GM12801 (cell line): ENCODE measurements around the gene PTBP3.

Source experiments
- TF ChIP-seq, protein P1 (sequence below): IDR thresholded peaks from one replicate; pipeline ENCODE4 v1.5.1; 2011; ENCODE audit warnings: control low read depth; ENCODE audit not compliant: insufficient read length; ENCODE audit errors: extremely low read depth

Gene PTBP3

DNA sequence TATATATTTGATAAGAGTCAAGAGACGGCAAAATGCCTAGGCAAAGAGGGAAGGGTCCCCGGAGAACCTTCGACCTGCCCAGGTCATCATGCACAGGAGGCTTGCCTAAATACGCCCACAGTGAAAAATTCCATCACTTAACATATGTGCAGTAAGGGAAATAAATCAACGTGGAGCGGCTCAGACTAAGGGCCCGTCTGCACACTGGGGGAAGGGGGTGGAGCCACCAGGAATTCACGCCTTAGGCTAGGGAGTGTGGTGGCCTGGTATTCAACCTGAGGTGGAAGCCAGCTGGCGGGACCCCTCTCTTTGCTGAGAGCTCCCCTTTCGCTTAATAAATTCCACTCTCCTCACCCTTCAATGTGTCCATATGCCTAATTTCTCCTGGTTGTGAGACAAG, 8.3 kb downstream of the PTBP3 start:
- TF ChIP-seq, protein P1, sequence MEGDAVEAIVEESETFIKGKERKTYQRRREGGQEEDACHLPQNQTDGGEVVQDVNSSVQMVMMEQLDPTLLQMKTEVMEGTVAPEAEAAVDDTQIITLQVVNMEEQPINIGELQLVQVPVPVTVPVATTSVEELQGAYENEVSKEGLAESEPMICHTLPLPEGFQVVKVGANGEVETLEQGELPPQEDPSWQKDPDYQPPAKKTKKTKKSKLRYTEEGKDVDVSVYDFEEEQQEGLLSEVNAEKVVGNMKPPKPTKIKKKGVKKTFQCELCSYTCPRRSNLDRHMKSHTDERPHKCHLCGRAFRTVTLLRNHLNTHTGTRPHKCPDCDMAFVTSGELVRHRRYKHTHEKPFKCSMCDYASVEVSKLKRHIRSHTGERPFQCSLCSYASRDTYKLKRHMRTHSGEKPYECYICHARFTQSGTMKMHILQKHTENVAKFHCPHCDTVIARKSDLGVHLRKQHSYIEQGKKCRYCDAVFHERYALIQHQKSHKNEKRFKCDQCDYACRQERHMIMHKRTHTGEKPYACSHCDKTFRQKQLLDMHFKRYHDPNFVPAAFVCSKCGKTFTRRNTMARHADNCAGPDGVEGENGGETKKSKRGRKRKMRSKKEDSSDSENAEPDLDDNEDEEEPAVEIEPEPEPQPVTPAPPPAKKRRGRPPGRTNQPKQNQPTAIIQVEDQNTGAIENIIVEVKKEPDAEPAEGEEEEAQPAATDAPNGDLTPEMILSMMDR = no peak

DNA sequence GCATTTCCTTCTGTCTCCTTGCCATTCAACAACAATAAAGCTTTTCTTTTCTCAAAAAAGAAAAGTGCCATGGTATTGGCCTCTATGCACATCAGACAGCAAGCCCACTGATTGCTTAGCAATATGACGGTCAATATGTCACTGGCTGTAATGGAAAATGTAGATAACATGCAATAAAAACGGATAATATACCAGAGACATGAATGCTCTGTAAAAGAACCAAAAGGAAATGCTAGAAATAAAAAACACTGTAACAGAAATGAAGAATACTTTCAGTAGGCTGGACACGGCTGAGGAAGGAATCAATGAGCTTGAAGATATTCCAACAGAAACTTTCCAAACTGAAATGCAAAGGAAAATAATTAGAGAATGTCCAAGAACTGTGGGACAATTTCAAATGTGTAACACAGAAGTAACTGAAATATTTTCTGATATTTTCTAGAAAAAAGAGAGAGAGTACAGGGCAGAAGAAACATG, 10.0 kb downstream of the PTBP3 start:
- TF ChIP-seq, protein P1 = no peak

DNA sequence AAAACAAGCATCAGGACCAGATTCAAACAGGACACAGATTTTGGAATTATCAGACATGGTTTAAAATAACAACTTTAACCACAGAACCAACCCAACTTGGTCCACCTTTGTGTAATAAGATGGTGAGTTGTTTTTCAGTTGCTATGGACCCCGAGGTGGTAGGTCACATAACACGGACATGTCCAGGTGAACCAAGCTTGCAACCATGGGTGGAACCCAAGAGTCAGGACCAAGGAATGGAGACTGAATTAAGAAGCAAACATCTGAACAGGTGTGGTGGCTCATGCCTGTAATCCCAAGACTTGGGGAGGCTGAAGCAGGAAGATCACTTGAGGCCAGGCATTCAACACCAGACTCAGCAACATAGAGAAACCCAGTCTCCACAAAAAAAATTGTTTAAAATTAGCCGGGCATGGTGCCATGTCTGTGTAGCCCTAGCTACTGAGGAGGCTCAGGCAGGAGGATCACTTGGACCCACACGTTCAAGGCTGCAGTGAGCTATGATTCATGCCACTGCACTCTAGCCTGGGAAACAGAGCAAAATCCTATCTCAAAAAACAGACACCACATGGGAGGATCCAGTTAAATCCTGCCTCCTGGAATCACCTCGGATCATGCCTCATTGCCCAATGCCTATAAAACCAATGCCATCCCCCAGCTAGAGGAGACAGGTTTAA, 10.6 kb downstream of the PTBP3 start:
- TF ChIP-seq, protein P1 = no peak

DNA sequence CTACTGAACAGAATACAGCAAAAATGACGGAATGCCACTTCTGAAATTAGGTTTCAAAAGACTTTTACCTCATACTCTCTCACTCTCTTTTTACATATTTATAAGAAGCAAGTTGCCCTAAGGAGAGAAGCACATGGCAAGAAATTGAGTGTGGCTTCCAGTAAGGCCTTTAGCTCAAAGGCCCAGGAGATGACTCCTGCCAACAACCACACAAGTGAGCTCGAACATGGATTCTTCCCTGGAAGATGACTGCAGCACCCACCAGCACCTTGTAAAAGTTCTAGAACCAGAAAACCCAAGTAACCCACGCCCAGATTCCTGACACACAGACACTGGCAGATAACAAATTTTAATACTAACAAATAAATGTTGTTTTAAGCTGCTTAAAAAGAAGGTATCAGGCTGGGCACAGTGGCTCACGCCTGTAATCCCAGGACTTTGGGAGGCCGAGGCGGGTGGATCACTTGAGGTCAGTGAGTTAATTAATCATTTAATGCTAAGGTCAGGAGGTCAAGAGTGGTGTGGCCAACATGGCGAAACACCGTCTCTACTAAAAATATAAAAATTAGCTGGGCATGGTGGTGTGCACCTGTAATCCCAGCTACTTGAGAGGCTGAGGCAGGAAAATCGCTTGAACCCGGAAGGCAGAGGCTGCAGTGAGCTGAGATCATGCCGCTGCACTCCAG, 17.0 kb downstream of the PTBP3 start:
- TF ChIP-seq, protein P1 = no peak

DNA sequence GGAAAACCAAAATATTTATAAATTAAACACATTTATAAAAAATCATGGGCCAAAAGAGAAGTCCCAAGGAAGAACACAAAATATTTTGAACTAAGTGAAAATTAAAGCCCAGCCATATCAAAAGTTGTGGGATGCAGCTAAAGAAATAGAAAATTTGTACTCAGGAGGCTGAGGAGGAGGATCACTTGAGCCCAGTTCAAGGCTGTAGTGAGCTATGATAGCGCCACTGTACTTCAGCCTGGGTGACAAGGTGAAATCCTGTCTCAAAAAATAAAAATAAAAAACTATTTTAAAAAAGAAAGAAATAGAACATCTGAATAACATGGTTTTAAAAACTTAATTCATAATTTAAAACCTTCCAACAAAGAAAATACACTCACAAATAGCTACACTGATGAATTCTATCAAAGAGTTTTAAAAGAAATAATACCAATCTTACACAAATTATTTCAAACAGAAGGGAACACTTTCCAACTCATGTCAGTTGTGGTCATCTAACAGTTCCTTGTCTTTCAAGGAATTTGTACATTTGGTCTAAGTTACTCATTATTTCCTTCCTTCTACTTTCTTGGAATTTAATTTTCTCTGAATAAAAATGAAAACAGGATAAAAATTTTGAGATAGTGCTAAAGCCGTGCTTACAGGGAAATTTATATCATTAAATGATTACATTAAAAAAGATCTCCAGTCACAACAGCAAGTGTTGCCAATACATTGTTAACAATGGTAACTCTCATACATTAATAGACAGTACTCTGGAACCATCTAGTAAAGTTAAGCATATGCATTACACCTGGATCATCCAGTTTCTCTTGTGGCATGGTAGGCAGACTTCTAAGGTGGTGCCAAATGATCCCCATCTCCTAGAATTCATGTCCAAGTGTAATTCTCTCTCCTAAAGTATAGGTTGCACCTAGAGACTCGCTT, 17.8 kb downstream of the PTBP3 start:
- TF ChIP-seq, protein P1 = no peak

DNA sequence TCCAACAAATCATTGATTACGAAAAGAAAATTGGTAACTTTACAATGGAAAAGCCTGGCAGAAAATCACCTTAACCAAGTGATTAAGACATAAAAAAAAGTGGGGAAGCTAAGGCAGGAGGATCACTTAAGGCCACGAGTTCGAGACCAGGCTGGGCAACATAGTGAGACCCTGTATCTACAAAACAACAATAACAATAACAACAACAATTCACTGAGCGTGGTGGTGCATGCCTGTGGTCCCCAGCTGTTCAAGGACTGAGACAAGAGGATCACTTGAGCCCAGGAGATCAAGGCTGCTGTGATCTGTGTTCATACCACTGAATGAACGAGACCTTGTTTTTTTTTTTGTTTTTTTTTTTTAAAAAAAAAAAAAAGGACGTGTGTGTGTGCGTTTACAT, 21.3 kb downstream of the PTBP3 start:
- TF ChIP-seq, protein P1 = no peak

DNA sequence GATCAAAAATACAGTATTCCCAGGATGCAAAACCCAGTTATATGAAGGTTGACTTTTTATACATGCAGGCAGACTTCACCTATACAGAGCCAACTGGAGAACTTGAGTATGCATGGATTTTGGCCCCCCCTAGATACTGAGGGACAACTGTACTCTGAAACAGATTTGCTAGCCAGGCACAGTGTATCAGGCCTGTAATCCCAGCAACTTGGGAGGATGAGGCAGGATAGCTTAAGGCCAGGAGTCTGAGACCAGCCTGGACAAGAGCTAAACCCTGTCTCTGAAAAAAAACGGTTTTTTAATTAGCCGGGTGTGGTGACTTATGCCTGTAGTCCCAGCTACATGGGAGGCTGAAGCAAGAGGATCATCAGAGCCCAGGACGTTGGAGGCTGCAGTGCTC, 21.9 kb downstream of the PTBP3 start:
- TF ChIP-seq, protein P1 = no peak
